GM12878 (cell line): ENCODE data around the gene CFAP70. TPM values are rescaled to one million over a fixed set of nuclear protein-coding genes. Genes with fewer than 3 reads are reported as not detected.
A peak's percentile ranks its signal among the peaks of the same experiment; 100 is the strongest.

Experiments
- ASH2L ChIP-seq: fragments of 300-600, 200-600 bp; sonication (generic); IDR thresholded peaks from 2 replicates; pipeline ENCODE4 v1.6.1; 2017; ENCODE audit warnings: low read depth, mild to moderate bottlenecking, borderline replicate concordance
- CBFB ChIP-seq: IDR thresholded peaks from 2 replicates; pipeline ENCODE4 v1.6.1; 2016; ENCODE audit warnings: antibody characterized with exemption, low read depth
- CBX3 ChIP-seq: fragments of 200-600 bp; sonication (generic); IDR thresholded peaks from 2 replicates; pipeline ENCODE4 v1.6.1; 2016; ENCODE audit warnings: low read depth, borderline replicate concordance
- E2F8 ChIP-seq: fragments of 450-650 bp; IDR thresholded peaks from 2 replicates; pipeline ENCODE4 v1.6.1; 2018; ENCODE audit warnings: mild to moderate bottlenecking, low read depth, moderate library complexity; ENCODE audit not compliant: partially characterized antibody
- IKZF1 ChIP-seq: fragments of 450-650 bp; conservative IDR thresholded peaks from 2 replicates; pipeline ENCODE4 v1.6.1; 2017; ENCODE audit warnings: antibody characterized with exemption, mild to moderate bottlenecking
- IKZF2 ChIP-seq, 2 experiments: fragments of 450-650 bp; IDR thresholded peaks; 2 replicates each; pipeline ENCODE4 v1.6.1; 2017; ENCODE audit warnings: mild to moderate bottlenecking in 2 of 2, moderate library complexity in 2 of 2
- IRF3 ChIP-seq: fragments of 450-650 bp; IDR thresholded peaks from 2 replicates; pipeline ENCODE4 v1.6.1; 2014; ENCODE audit warnings: mild to moderate bottlenecking
- IRF4 ChIP-seq: IDR thresholded peaks from 2 replicates; pipeline ENCODE4 v1.6.1; 2011; ENCODE audit warnings: low read depth, low read length
- KDM1A ChIP-seq: fragments of 200-600 bp; sonication (generic); IDR thresholded peaks from 2 replicates; pipeline ENCODE4 v1.6.1; 2016; ENCODE audit warnings: borderline replicate concordance
- NR2C1 ChIP-seq: fragments of 450-650 bp; IDR thresholded peaks from 2 replicates; pipeline ENCODE4 v1.6.1; 2017; ENCODE audit warnings: antibody characterized with exemption, mild to moderate bottlenecking, moderate library complexity
- RAD21 ChIP-seq: IDR thresholded peaks from 2 replicates; pipeline ENCODE4 v1.6.1; 2011; ENCODE audit warnings: mild to moderate bottlenecking, low read depth, low read length, moderate library complexity; ENCODE audit not compliant: insufficient read depth
- RFX5 ChIP-seq: IDR thresholded peaks from 2 replicates; pipeline ENCODE4 v1.6.1; 2011; ENCODE audit warnings: low read depth, low read length, improper control_type of control experiment
- SPI1 ChIP-seq: IDR thresholded peaks from 2 replicates; pipeline ENCODE4 v1.6.1; 2011; ENCODE audit warnings: low read depth, mild to moderate bottlenecking, low read length, moderate library complexity, borderline replicate concordance; ENCODE audit not compliant: insufficient read depth
- SUZ12 ChIP-seq: fragments of 200-600 bp; sonication (generic); IDR thresholded peaks from one replicate; pipeline ENCODE4 v1.6.1; 2018; ENCODE audit warnings: antibody characterized with exemption, mild to moderate bottlenecking; ENCODE audit not compliant: unreplicated experiment
- YBX1 ChIP-seq: fragments of 450-650 bp; IDR thresholded peaks from 2 replicates; pipeline ENCODE4 v1.6.1; 2016; ENCODE audit warnings: antibody characterized with exemption
- YY1 ChIP-seq: IDR thresholded peaks from 2 replicates; pipeline ENCODE4 v1.6.1; 2011; ENCODE audit warnings: low read depth, mild to moderate bottlenecking, low read length
- ZNF207 ChIP-seq: fragments of 450-650 bp; IDR thresholded peaks from 2 replicates; pipeline ENCODE4 v1.6.1; 2014; ENCODE audit warnings: antibody characterized with exemption, mild to moderate bottlenecking, borderline replicate concordance
- ZNF24 ChIP-seq: fragments of 450-650 bp; IDR thresholded peaks from 2 replicates; pipeline ENCODE4 v1.6.1; 2017; ENCODE audit warnings: antibody characterized with exemption, mild to moderate bottlenecking
- polyA plus RNA-seq, 11 experiments: library from polyadenylated mRNA; depleted of rRNA in 4 of 11; unstranded in 6 of 11; stranded (reverse) in 5 of 11; fragments of >200 nt; fragmentation: Nextera tagmentation in 4 of 11; fragmentation: Illumina TruSeq in 1 of 11; extraction: Ambion mirVana in 4 of 11; extraction: Trizol in 1 of 11; gene quantifications; 1 replicate in 1 of 11; 2 replicates in 10 of 11; pipeline versions ENCODE4 v1.2.1 to v1.2.3, GENCODE V29; 2011 to 2016; ENCODE audit warnings: inconsistent platforms in 2 of 11, missing spikeins in 2 of 11, low read depth in 1 of 11
- total RNA-seq, 4 experiments: library from RNA; depleted of rRNA in 3 of 4; stranded (reverse); fragments of >200 nt in 3 of 4; fragmentation: Illumina TruSeq in 1 of 4; extraction: Trizol in 1 of 4; gene quantifications; 2 replicates each; pipeline versions ENCODE4 v1.2.1 to v1.2.3, GENCODE V29; 2013 to 2021
- TF ChIP-seq, protein P1 (sequence below): IDR thresholded peaks from 2 replicates; pipeline ENCODE4 v1.6.1; 2012; ENCODE audit warnings: mild to moderate bottlenecking, low read depth, low read length
- TF ChIP-seq, protein P2 (sequence below): fragments of 450-650 bp; IDR thresholded peaks from 2 replicates; pipeline ENCODE4 v1.6.1; 2017; ENCODE audit warnings: antibody characterized with exemption, mild to moderate bottlenecking, moderate library complexity

Gene CFAP70
- total and polyA plus RNA-seq, 10 of the 15 experiments (the other 5 are each of a cell fraction or from before 2014, with no cell fraction given) = 0.21 to 1.1 (median 0.42) TPM

DNA sequence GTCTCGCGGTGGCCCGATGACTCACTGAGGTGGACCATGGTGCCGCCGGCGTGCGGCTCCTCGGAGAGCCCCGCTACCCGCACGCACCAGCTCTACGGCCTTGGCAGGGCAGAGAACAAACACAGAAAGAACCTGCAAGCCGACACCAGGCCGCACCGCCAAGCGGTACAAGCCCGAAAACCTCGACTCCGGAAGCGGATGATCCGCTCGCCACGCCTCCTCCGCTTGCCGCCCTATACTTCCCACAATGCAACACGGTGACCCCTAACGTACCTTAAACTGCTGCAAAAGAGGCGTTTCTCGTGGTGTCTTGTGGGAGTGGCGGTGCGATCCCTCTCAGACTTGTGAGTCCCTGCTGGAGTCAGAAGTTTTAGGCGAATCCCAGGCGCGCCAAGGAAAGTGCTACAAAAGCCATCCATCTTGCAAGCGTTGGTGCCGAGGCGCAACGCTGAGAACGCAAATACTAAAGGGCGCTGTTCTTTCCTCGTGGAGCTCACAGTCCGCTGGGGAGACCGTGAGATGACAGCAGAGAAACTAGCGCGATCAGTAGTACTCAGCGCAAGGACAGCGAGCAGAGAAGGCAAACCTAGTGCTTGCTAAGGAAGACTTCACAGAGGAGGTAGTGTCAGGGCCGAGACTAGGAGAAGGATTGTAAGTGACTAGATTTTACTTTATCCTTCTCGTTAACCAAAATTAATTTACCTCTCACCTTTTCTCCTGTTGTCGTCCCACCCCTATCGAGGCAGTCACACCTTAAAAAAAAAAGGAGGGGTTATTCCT is 106.0 kb downstream of the CFAP70 start, which contains the start of gene MRPS16 (continued):
- TF ChIP-seq, protein P1, sequence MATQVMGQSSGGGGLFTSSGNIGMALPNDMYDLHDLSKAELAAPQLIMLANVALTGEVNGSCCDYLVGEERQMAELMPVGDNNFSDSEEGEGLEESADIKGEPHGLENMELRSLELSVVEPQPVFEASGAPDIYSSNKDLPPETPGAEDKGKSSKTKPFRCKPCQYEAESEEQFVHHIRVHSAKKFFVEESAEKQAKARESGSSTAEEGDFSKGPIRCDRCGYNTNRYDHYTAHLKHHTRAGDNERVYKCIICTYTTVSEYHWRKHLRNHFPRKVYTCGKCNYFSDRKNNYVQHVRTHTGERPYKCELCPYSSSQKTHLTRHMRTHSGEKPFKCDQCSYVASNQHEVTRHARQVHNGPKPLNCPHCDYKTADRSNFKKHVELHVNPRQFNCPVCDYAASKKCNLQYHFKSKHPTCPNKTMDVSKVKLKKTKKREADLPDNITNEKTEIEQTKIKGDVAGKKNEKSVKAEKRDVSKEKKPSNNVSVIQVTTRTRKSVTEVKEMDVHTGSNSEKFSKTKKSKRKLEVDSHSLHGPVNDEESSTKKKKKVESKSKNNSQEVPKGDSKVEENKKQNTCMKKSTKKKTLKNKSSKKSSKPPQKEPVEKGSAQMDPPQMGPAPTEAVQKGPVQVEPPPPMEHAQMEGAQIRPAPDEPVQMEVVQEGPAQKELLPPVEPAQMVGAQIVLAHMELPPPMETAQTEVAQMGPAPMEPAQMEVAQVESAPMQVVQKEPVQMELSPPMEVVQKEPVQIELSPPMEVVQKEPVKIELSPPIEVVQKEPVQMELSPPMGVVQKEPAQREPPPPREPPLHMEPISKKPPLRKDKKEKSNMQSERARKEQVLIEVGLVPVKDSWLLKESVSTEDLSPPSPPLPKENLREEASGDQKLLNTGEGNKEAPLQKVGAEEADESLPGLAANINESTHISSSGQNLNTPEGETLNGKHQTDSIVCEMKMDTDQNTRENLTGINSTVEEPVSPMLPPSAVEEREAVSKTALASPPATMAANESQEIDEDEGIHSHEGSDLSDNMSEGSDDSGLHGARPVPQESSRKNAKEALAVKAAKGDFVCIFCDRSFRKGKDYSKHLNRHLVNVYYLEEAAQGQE = peak; percentile 39; the same call in 1 of the 2 replicates
- TF ChIP-seq, protein P2, sequence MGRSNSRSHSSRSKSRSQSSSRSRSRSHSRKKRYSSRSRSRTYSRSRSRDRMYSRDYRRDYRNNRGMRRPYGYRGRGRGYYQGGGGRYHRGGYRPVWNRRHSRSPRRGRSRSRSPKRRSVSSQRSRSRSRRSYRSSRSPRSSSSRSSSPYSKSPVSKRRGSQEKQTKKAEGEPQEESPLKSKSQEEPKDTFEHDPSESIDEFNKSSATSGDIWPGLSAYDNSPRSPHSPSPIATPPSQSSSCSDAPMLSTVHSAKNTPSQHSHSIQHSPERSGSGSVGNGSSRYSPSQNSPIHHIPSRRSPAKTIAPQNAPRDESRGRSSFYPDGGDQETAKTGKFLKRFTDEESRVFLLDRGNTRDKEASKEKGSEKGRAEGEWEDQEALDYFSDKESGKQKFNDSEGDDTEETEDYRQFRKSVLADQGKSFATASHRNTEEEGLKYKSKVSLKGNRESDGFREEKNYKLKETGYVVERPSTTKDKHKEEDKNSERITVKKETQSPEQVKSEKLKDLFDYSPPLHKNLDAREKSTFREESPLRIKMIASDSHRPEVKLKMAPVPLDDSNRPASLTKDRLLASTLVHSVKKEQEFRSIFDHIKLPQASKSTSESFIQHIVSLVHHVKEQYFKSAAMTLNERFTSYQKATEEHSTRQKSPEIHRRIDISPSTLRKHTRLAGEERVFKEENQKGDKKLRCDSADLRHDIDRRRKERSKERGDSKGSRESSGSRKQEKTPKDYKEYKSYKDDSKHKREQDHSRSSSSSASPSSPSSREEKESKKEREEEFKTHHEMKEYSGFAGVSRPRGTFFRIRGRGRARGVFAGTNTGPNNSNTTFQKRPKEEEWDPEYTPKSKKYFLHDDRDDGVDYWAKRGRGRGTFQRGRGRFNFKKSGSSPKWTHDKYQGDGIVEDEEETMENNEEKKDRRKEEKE = no peak
- 0 out of 2 replicates have a peak, but pooled peaks have one; percentile 67 for TF ChIP-seq ASH2L
- TF ChIP-seq ZNF207 = peak; percentile 66; the same call in 1 of the 2 replicates
- TF ChIP-seq NR2C1 = peak; percentile 97
- no peak for TF ChIP-seq CBX3
- no peak for TF ChIP-seq ZNF24
- peak; percentile 90 for TF ChIP-seq IKZF1
- TF ChIP-seq KDM1A = no peak
- no peak for TF ChIP-seq RFX5
- TF ChIP-seq IRF4 = no peak
- no peak for TF ChIP-seq SUZ12
- no peak for TF ChIP-seq SPI1
- TF ChIP-seq CBFB = peak; percentile 92; the same call in 1 of the 2 replicates
- TF ChIP-seq YY1 = peak; percentile 62; the same call in 1 of the 2 replicates
- peak; percentile 62 for TF ChIP-seq E2F8
- no peak for TF ChIP-seq RAD21
- TF ChIP-seq IRF3 = peak; percentile 44; the same call in 1 of the 2 replicates
- TF ChIP-seq IKZF2 (IDR thresholded peaks at IDR 0.05) = peak in 1 of 2 experiments; percentile 70; a peak in 3 of 4 replicates
- TF ChIP-seq YBX1 = no peak
